ENCODE data around the gene EZH2. TPM values are rescaled to one million over a fixed set of nuclear protein-coding genes. Genes with fewer than 3 reads are reported as not detected.

Gene EZH2
- total RNA-seq, 1 donor from 2014 or later: 49.6 TPM

DNA sequence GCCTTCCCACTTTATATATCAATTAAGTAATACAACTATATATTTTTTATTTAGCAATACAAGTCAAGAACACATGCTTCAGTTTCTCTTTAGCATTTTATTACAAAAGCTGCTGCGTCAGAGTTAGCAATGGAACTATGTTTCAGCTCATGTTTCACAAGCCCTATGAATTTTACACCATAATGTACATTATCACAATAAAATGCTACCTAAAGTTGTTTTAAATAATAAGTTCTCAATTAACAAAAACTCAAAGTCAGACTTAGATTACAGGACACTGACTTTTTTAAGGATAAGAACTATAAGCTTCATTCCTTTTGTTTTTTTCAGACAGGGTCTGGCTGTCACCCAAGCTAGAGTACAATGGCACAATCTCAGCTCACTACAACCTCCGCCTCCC lies 52.3 kb downstream of the EZH2 start:
- Mint-ChIP-seq H3K36me3 (peaks cover 13% of the 10 kb centered on the region), H3K4me3 (no peak overlapping the region), H3K27me3 (no peaks in the 10 kb centered on the region), H3K9me3 (no peaks in the 10 kb centered on the region), H3K27ac (no peak overlapping the region), H3K4me1 (ENCODE audit: unreplicated experiment) (no peaks in the 10 kb centered on the region)
- TF ChIP-seq, protein P1, sequence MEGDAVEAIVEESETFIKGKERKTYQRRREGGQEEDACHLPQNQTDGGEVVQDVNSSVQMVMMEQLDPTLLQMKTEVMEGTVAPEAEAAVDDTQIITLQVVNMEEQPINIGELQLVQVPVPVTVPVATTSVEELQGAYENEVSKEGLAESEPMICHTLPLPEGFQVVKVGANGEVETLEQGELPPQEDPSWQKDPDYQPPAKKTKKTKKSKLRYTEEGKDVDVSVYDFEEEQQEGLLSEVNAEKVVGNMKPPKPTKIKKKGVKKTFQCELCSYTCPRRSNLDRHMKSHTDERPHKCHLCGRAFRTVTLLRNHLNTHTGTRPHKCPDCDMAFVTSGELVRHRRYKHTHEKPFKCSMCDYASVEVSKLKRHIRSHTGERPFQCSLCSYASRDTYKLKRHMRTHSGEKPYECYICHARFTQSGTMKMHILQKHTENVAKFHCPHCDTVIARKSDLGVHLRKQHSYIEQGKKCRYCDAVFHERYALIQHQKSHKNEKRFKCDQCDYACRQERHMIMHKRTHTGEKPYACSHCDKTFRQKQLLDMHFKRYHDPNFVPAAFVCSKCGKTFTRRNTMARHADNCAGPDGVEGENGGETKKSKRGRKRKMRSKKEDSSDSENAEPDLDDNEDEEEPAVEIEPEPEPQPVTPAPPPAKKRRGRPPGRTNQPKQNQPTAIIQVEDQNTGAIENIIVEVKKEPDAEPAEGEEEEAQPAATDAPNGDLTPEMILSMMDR (conservative IDR thresholded peaks at IDR 0.05): no peak
- no peak for DNase-seq (ENCODE audit: extremely low spot score, unreplicated experiment)

DNA sequence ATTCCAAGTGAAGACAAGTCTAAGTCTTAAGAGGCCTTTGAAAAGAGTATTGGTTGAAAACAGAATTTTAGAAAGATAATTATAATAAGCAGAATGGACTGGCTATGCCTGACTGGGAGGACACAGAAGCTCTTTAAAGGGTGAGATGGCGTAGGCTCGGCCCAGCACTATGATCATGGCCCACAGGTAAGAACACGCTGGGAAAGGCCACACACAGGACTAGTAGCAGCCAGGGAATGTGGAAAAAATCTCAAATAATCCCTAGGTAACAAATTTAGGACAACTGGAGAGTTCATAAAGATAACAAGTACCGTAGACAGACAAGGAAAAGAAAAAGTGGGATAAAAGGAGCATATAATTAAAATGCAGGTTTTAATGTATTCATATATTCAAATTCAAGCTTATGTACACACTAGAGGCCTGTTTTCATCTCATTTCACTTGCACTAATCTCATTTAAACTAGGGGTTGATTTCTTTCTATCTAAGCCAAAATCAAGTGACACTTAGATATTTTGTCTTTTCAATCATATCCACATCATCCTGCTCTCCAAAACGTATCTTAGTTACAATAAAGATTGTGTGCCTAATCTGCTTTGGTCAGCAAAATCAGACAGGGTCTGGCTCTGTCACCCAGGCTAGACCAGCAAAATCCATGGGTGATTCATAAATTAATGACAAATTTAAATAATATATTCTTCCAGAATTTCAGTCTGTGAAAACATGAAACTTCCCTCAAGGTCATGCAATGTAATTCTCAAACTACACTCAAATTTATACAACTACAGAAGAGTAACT lies 53.0 kb downstream of the EZH2 start:
- Mint-ChIP-seq H3K4me1 (ENCODE audit: unreplicated experiment) (no peaks in the 10 kb centered on the region), H3K36me3 (peaks cover 12% of the 10 kb centered on the region), H3K9me3 (no peaks in the 10 kb centered on the region), H3K27ac (no peak overlapping the region), H3K27me3 (no peaks in the 10 kb centered on the region), H3K4me3 (no peak overlapping the region)
- DNase-seq (ENCODE audit: extremely low spot score, unreplicated experiment): no peak
- TF ChIP-seq, protein P1 (conservative IDR thresholded peaks at IDR 0.05): no peak

DNA sequence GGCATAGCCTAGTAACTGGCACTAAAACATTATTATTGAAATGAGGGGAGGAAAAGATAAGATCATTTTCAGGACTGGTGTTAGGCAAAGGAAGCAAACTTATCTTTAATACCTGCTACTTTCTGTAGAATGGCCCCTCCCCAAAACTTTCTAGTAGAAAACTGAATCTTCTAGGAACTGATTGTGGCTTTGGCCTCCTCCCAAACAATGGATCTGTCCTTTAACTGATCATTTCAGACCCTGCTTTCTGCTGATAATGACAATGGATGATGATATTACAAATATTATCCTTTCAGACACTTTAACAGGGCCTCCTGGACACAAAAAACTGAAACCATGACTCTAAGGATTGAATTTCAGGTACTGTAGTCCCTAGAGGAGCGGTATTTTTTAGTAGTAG lies 55.1 kb downstream of the EZH2 start:
- no peak overlapping the region for H3K4me3 Mint-ChIP-seq
- H3K9me3 Mint-ChIP-seq: no peaks in the 10 kb centered on the region
- no peaks in the 10 kb centered on the region for H3K27me3 Mint-ChIP-seq
- TF ChIP-seq, protein P1 (conservative IDR thresholded peaks at IDR 0.05): no peak
- H3K36me3 Mint-ChIP-seq: peaks cover 17% of the 10 kb centered on the region
- H3K4me1 Mint-ChIP-seq (ENCODE audit: unreplicated experiment): no peaks in the 10 kb centered on the region
- H3K27ac Mint-ChIP-seq: no peak overlapping the region
- no peak for DNase-seq (ENCODE audit: extremely low spot score, unreplicated experiment)

GRCh38 chr7:148825338-148825737 lies 58.8 kb downstream of the EZH2 start:
- Mint-ChIP-seq H3K4me1 (ENCODE audit: unreplicated experiment) (no peaks in the 10 kb centered on the region), H3K36me3 (peaks cover 18% of the 10 kb centered on the region), H3K9me3 (no peaks in the 10 kb centered on the region), H3K4me3 (no peak overlapping the region), H3K27ac (no peak overlapping the region), H3K27me3 (no peaks in the 10 kb centered on the region)
- TF ChIP-seq, protein P1 (conservative IDR thresholded peaks at IDR 0.05): no peak
- no peak for DNase-seq (ENCODE audit: extremely low spot score, unreplicated experiment)

GRCh38 chr7:148824864-148825263 lies 59.2 kb downstream of the EZH2 start:
- H3K27me3 Mint-ChIP-seq: no peaks in the 10 kb centered on the region
- TF ChIP-seq, protein P1 (conservative IDR thresholded peaks at IDR 0.05): no peak
- no peaks in the 10 kb centered on the region for H3K9me3 Mint-ChIP-seq
- no peak for DNase-seq (ENCODE audit: extremely low spot score, unreplicated experiment)
- no peak overlapping the region for H3K27ac Mint-ChIP-seq
- no peak overlapping the region for H3K4me3 Mint-ChIP-seq
- H3K36me3 Mint-ChIP-seq: peaks cover 18% of the 10 kb centered on the region
- H3K4me1 Mint-ChIP-seq (ENCODE audit: unreplicated experiment): no peaks in the 10 kb centered on the region

Measured in type B pancreatic cell (in vitro differentiated cells).